ENCODE results near the gene TMEM266.

GRCh38 chr15:76147906-76148570 is 88.3 kb downstream of the TMEM266 start:
- TF ChIP-seq ZNF274 (IDR thresholded peaks at IDR 0.05; ENCODE audit: low read depth, low read length) = no peak
- no peak for TF ChIP-seq SUZ12 (IDR thresholded peaks at IDR 0.05; ENCODE audit: extremely low read depth, insufficient read depth, insufficient read length)
- no peak for TF ChIP-seq YY1 (IDR thresholded peaks at IDR 0.05; ENCODE audit: insufficient read depth, insufficient read length)
